H54 (cell line): ENCODE measurements around the gene ITGB2.
A peak's percentile ranks its signal among the peaks of the same experiment; 100 is the strongest.
"Not testable (repeated sequence)": the region's sequence is repeated elsewhere in the genome, so short reads cannot be mapped to it uniquely, and the experiment has no call there.

Experiments used
- DNase-seq: peaks from one replicate; pipeline ENCODE4 v3.0.0; 2011; ENCODE audit warnings: low spot score, mixed read lengths; ENCODE audit not compliant: insufficient read length
- FAIRE-seq: peaks from 3 replicates; lab custom pipeline; 2011; peaks lifted over from hg19 to GRCh38; lab: Jason Lieb, UNC
- POLR2A ChIP-seq: IDR thresholded peaks from 2 replicates; pipeline ENCODE4 v1.6.1; 2011; ENCODE audit warnings: low read depth, mild to moderate bottlenecking, low read length

The ITGB2 gene

DNA sequence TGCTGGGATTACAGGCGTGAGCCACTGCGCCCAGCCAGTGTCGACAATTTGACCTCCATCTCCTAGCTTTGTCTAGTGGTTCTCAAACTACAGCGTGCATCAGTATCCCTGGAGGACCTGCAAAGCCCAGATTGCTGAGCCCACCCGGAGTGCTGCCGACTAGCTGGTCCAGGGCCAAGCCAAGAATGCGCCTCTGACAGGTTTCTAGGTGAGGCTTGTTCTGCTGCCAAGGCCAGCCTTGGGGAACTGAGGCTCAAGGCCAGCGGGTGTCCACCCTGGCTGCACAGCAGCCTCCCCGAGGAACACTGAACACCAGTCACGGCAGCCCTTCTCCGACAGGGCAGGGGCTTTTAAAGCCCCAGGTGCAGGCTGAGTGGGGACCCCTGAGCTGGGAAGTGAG lies 37.4 kb downstream of the ITGB2 start:
- FAIRE-seq (no peak), DNase-seq (no peak)
- TF ChIP-seq POLR2A = no peak

- DNase-seq (peak; percentile 91), FAIRE-seq (no peak)
- TF ChIP-seq POLR2A = no peak
Measured at GRCh38 chr21:44881198-44881872, 39.4 kb downstream of the ITGB2 start.

DNA sequence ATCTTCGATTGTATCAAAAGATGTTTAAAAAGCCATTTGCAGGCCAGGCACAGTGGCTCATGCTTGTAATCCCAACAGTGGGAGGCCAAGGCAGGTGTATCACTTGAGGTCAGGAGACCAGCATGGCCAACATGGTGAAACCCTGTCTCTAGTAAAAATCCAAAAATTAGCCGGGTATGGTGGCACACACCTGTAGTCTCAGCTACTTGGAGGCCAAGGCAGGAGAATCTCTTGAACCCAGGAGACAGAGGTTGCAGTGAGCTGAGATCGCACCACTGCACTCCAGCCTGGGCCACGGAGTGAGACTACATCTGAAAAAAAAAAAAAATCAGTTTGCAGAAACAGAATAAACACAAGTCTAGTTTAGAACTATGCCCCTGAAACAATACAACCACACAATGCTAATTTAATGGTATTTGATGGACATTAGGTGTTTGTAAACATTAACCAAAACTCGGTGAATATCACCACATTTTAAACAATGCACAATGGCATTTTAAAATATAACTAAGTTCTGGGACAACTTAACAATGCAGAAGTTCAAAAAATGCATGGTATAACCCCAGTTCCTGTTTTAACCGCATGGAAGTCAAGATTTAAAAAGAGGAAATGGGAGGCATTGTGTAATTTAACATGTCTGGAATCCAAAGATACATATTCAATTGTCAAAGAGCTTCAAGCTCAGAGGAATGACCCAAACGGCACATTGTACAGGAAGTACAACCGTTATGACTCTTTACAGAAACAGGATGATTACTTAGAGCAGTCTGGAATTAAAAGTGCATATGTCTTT lies 40.1 kb downstream of the ITGB2 start:
- no peak for TF ChIP-seq POLR2A
- FAIRE-seq = no peak
- peak; percentile 75 for DNase-seq

GRCh38 chr21:44879238-44879637 lies 41.5 kb downstream of the ITGB2 start:
- DNase-seq, FAIRE-seq: not testable (repeated sequence)

GRCh38 chr21:44878053-44878982 lies 42.4 kb downstream of the ITGB2 start:
- TF ChIP-seq POLR2A = no peak
- DNase-seq (no peak), FAIRE-seq (no peak)

DNA sequence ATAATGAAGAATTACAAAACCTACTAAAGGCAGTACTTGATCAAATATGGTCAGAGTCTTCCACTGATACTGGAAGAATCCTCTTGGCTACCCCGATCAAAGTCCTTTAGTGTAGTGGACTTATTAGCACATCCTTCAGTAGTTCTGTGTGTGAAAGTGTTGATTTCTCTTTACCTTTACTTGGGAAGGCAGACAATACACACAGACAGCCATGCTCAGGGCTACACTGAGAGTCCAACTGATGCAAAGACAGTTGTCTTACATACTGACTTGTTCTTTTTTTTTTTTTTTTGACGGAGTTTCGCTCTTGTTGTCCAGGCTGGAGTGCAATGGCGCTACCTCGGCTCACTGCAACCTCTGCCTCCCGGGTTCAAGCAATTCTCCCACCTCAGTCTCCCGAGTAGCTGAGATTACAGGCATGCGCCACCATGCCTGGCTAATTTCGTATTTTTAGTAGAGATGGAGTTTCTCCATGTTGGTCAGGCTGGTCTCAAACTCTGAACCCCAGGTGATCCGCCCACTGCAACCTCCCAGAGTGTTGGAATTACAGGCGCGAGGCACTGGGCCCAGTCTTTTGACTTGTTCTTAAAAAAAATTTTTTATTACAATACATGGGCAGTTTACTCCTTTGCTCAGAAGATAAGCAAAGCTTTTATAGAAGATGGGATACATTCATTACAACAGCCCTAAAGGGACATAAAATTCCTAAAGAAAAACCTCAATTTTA lies 43.7 kb downstream of the ITGB2 start:
- FAIRE-seq (no peak), DNase-seq (no peak)
- TF ChIP-seq POLR2A = no peak

DNA sequence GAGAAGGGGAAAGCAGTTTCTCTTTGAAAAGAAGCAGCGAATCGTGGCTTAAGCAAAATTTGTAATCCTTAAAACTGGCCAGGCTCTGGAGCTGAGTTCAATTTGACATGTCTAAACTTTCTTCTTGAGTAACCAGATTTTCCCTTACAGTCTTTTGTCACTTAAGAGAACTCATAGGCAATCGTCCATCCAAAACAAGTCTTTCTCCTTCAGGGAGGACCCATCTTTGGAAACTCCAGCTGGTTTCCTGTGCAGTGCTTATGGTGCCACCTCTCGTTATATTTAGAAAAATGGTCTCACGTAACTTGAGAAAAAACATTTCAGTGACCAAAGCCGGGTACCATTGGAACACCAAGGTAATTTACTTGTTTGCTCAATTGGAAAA lies 45.4 kb downstream of the ITGB2 start:
- TF ChIP-seq POLR2A = no peak
- no peak for DNase-seq
- no peak for FAIRE-seq

DNA sequence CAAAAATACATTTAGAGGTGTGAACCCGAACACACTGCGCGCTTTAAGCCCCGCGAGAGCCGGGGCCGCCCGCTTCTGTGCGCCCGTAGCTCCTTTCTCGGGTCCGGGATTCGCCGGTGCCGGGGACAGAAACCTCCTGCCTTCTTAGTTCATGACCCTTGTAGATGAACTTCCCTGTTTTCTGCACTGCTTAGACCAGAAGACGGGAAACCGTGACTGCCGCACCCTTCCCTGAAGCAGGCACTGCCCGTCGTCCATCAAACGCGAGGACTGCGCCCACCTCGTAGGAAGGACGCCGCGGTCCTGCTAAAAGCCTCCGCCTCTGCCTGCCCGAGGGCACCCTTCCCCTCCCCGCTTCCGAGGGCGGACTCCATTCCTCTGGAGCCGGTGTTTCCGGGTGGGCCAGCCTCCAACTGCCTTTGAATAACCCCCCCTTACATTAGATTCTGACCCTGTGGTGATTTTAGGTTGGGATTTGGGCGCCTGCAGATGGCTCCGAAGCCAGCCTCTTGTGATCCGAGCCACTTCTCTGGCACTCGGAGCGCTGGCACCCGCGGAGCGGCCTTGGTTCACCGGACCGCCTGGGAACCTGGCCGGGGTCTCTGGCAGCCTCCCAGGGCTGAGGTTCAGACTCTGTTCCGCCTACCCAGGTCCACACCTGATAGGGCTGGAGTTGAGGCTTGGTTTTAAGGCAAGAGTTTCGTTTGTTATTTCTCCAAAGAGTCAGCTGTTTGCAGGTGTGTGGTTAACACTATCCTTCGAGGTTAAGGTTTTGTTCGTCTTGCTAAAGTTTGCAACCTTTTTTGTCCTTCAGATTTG lies 46.0 kb downstream of the ITGB2 start:
- TF ChIP-seq POLR2A = no peak
- FAIRE-seq (no peak), DNase-seq (no peak)

GRCh38 chr21:44874240-44874496 lies 46.5 kb downstream of the ITGB2 start:
- FAIRE-seq (no peak), DNase-seq (no peak)
- TF ChIP-seq POLR2A = no peak

DNA sequence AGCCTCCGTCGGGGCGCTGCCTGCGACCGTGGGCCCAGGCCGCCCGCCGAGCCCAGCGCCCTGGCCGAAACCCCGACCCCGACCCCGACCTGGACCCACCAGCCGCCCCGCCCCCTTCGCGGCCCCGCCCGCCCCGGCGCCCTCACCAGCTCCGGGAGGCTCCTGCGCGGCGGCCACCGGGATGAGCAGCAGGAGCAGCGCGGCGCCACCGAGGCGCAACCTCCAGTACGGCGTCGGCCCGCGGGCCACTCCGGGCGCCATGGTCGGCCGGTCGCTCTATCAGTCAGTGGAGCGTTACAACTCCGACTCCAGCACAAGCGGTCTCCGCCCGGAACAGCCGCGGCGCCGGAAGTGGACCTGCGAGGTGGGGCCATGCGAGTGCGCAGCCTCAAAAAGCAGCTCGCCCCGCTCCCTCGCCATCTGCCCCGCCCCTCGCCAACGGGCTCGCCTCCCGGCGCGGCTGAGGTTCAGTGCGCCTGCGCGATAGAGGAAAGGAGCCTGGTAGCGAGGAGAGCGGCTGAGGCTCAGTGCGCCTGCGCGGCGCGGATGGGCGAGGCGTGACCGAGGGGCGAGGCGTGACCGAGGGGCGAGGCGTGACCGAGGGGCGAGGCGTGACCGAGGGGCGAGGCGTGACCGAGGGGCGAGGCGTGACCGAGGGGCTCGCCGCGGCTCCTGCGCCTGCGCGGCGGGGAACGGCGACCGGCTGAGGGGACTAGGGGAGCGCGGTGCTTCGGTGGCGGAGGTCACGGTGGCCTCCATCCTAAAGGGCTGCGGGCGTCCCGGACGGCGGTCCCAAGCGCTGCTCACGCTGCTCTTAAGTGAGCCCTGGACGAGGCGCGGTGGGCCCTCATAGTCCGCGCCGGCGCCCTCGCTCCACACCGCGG lies 47.1 kb downstream of the ITGB2 start, which contains the start of gene PTTG1IP:
Gene PTTG1IP, minus strand, starts transcription at position 335 of the 884 bp plus-strand sequence. Its CDS starts 74 bp downstream, at position 261.
- DNase-seq (peak; percentile 100), FAIRE-seq (no peak)
- TF ChIP-seq POLR2A = peak; percentile 93

- DNase-seq = no peak
- no peak for FAIRE-seq
- TF ChIP-seq POLR2A = no peak
Measured at GRCh38 chr21:44872649-44873355, 47.9 kb downstream of the ITGB2 start.
